GM12872 (cell line): ENCODE measurements around the gene MAP4K4.

Source experiments
- TF ChIP-seq, protein P1 (sequence below): IDR thresholded peaks from 3 replicates; pipeline ENCODE4 v1.5.1; 2011; ENCODE audit warnings: low read depth, mild to moderate bottlenecking, low read length, moderate library complexity; ENCODE audit not compliant: insufficient read depth

MAP4K4 gene

GRCh38 chr2:101864426-101864825 is 166.9 kb downstream of the MAP4K4 start:
- TF ChIP-seq, protein P1, sequence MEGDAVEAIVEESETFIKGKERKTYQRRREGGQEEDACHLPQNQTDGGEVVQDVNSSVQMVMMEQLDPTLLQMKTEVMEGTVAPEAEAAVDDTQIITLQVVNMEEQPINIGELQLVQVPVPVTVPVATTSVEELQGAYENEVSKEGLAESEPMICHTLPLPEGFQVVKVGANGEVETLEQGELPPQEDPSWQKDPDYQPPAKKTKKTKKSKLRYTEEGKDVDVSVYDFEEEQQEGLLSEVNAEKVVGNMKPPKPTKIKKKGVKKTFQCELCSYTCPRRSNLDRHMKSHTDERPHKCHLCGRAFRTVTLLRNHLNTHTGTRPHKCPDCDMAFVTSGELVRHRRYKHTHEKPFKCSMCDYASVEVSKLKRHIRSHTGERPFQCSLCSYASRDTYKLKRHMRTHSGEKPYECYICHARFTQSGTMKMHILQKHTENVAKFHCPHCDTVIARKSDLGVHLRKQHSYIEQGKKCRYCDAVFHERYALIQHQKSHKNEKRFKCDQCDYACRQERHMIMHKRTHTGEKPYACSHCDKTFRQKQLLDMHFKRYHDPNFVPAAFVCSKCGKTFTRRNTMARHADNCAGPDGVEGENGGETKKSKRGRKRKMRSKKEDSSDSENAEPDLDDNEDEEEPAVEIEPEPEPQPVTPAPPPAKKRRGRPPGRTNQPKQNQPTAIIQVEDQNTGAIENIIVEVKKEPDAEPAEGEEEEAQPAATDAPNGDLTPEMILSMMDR = no peak

DNA sequence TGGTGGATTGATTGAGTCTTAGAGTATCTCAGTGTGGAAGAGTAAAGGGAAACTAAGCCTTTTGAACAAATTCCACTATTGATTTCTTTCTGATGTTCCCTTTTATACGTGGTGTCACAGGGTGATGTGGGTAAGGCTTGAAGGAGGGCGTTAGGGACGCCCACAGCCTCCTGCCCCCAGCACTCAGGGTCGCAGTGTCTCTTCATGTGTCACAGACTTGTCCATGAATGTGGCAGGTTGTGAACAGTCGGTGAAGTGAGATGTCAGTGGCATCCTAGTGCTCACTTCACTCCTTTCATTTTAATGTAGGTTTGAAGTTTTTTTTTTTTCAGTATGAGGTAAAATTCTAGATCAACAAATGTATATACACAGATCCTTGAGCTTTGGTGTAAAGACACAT is 171.0 kb downstream of the MAP4K4 start:
- TF ChIP-seq, protein P1 = no peak

DNA sequence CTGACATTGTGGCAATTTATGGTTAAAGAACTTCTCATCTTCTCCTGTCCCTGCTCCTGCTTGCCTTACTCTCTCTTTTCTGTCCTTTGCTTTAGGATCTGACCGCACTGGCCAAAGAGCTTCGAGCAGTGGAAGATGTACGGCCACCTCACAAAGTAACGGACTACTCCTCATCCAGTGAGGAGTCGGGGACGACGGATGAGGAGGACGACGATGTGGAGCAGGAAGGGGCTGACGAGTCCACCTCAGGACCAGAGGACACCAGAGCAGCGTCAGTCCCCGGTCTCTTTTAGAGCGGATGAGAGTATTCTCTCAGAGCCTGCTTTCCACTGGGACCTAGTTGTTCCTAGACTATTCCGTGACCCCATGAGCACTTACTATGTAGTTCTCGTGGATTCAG is 172.0 kb downstream of the MAP4K4 start:
- TF ChIP-seq, protein P1 = no peak

GRCh38 chr2:101870444-101870843 is 172.9 kb downstream of the MAP4K4 start:
- TF ChIP-seq, protein P1 = no peak

DNA sequence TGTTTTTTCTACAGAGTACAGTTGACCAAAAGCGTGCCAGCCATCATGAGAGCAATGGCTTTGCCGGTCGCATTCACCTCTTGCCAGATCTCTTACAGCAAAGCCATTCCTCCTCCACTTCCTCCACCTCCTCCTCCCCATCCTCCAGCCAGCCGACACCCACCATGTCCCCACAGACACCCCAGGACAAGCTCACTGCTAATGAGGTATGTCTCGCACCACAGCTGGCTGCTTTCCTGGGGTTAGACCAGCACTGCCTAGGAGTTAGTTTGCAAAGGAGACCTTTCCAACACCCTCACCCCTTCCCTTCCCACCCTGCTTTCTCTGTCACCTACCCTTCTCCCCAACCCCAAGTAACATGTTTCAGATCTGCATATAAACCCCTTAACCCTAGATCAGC is 174.0 kb downstream of the MAP4K4 start:
- TF ChIP-seq, protein P1 = no peak

GRCh38 chr2:101872480-101872879 is 175.0 kb downstream of the MAP4K4 start:
- TF ChIP-seq, protein P1 = no peak

- TF ChIP-seq, protein P1 = 0 out of 3 replicates have a peak, but pooled peaks have one; percentile 23
Measured at GRCh38 chr2:101873543-101873942, 176.0 kb downstream of the MAP4K4 start.

DNA sequence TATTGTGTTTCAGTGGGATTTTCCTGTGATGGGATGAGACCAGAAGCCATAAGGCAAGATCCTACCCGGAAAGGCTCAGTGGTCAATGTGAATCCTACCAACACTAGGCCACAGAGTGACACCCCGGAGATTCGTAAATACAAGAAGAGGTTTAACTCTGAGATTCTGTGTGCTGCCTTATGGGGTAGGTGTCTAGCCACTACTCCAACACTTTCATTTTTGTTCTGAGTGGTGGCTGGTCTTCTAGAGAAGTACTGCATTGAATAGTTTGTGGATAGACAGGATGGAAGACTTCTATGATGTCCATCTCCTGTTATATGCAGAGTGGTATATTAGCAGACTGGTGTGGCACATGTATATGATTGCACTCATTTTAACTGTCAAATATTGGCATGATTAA is 176.6 kb downstream of the MAP4K4 start:
- TF ChIP-seq, protein P1 = no peak
